KOPT-K1 (cell line): Measurements from ENCODE around the gene CD3D.

Experiments
- H3K27ac ChIP-seq: fragments of 200-600 bp; sonication (generic); 2 replicates; pipeline ENCODE4 v1.5.1; 2016; ENCODE audit warnings: antibody characterized with exemption, mild to moderate bottlenecking, low read depth, low read length; ENCODE audit not compliant: poor library complexity, severe bottlenecking
- H3K36me3 ChIP-seq: fragments of 200-600 bp; sonication (generic); 2 replicates; pipeline ENCODE4 v1.5.1; 2017; ENCODE audit warnings: antibody characterized with exemption, mild to moderate bottlenecking, low read length, moderate library complexity; ENCODE audit not compliant: insufficient read depth
- H3K9me3 ChIP-seq: fragments of 200-600 bp; sonication (generic); 2 replicates; pipeline ENCODE4 v1.5.1; 2017; ENCODE audit warnings: antibody characterized with exemption, low read length, mild to moderate bottlenecking; ENCODE audit not compliant: insufficient read depth, poor library complexity, severe bottlenecking

The CD3D gene

GRCh38 chr11:118349475-118349874, 7.0 kb upstream of the CD3D start:
- Histone ChIP-seq H3K27ac (no peak overlapping the region), H3K36me3 (peaks cover 92% of the 10 kb centered on the region), H3K9me3 (no peaks in the 10 kb centered on the region)

- H3K36me3 ChIP-seq = peaks cover 66% of the 10 kb centered on the region
- peak within 1 kb of the TSS; percentile 99 for H3K27ac ChIP-seq
- H3K9me3 ChIP-seq = no peaks in the 10 kb centered on the region
Measured at GRCh38 chr11:118343981-118344515, 1.5 kb upstream of the CD3D start, which contains the start of gene CD3G. Gene CD3G, plus strand, starts transcription at chr11:118344344. Its CDS starts 80 bp downstream, at chr11:118344424.

- Histone ChIP-seq H3K9me3 (no peaks in the 10 kb centered on the region), H3K27ac (peak overlapping the region; percentile 99)
Measured at GRCh38 chr11:118343248-118343647, 743 bp upstream of the CD3D start.

DNA sequence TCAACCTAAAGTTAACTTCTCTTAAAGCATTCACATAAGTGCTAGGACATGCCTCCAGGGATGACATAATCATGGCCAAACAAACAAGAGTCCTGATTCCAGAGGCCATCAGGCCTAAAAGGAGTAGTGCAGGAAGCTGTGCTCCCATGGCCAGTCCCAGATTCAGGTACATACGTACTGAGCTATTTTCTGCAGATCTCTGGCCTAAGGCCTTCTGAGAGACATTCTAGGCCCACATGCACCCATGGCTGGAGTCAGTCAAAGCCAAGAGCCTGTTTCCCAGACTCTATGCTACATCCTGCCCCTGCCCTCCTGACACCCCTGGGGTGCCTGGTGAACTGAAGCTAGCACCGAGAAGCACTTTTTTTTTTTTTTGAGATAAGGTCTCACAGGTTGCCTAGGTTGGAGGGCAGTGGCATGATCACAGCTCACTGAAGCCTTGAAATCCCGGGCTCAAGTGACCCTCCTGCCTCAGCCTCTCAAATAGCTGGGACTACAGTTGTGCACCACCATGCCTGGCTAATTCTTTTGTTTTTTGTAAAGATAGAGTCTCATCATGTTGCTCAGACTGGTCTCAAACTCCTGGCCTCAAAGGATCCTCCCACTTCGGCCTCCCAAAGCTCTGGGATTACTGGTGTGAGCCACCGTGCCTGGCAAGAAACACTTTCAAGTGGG, 553 bp downstream of the CD3D start:
- Histone ChIP-seq H3K9me3 (no peaks in the 10 kb centered on the region), H3K27ac (peak overlapping the region; percentile 99), H3K36me3 (peaks cover 65% of the 10 kb centered on the region)

More at GRCh38 chr11:118343248-118343647, 743 bp upstream of the CD3D start:
- peaks cover 66% of the 10 kb centered on the region for H3K36me3 ChIP-seq

DNA sequence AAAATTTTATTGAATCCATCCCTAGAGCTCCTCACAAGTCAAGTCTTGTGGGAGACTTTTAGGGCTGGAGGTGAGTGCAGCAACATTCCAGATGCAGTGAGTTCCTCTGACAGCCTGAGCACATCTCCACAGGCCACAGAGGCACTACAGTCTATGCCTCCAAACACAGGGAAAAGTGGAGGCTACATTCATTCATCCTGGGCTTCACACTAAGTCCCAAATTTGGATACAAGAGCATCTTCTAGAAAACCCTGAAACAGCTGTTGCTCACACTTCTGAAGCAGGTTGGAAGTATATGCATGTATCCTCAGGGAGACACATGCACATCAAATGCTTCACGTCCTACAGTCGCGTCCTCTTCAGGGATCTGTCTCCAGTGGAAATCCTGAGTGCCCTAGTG, 1.2 kb downstream of the CD3D start:
- Histone ChIP-seq H3K36me3 (peaks cover 64% of the 10 kb centered on the region), H3K9me3 (no peaks in the 10 kb centered on the region), H3K27ac (peak overlapping the region; percentile 99)

GRCh38 chr11:118340449-118340848, 2.1 kb downstream of the CD3D start:
- H3K36me3 ChIP-seq = peaks cover 56% of the 10 kb centered on the region
- H3K9me3 ChIP-seq = no peaks in the 10 kb centered on the region
- peak overlapping the region; percentile 99 for H3K27ac ChIP-seq

GRCh38 chr11:118339281-118339961, 3.1 kb downstream of the CD3D start:
- peak overlapping the region; percentile 99 for H3K27ac ChIP-seq
- H3K36me3 ChIP-seq = peaks cover 55% of the 10 kb centered on the region
- no peaks in the 10 kb centered on the region for H3K9me3 ChIP-seq

- H3K27ac ChIP-seq = peak overlapping the region; percentile 99
Measured at GRCh38 chr11:118338637-118339061, 3.9 kb downstream of the CD3D start.

DNA sequence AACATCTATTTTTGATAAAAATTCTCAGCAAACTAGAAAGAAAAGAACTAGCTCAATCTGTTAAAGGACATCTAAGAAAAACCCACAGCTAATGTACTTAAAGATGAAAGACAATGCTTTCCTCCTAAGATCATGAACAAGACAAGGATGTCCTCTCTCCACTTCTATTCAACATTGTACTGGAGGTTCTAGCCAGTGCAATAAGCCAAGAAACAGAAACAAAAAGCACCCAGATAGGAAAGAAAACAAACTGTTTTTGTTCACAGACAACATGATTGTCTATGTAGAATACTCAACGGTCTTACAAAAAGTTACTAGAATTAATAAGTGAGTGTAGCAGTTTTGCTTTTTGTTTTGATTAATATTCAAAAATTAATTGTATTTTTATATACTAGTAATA, 7.8 kb downstream of the CD3D start:
- peaks cover 33% of the 10 kb centered on the region for H3K36me3 ChIP-seq
- peak overlapping the region; percentile 72 for H3K27ac ChIP-seq
- H3K9me3 ChIP-seq = no peaks in the 10 kb centered on the region

More at GRCh38 chr11:118338637-118339061, 3.9 kb downstream of the CD3D start:
- H3K36me3 ChIP-seq = peaks cover 55% of the 10 kb centered on the region
- no peaks in the 10 kb centered on the region for H3K9me3 ChIP-seq

- Histone ChIP-seq H3K9me3 (no peaks in the 10 kb centered on the region), H3K36me3 (no peaks in the 10 kb centered on the region; the same call in 1 of the 2 replicates), H3K27ac (no peak overlapping the region)
Measured at GRCh38 chr11:118328745-118329144, 13.8 kb downstream of the CD3D start.

- peaks cover 13% of the 10 kb centered on the region; the same call in 1 of the 2 replicates for H3K36me3 ChIP-seq
- H3K9me3 ChIP-seq = no peaks in the 10 kb centered on the region
- no peak overlapping the region for H3K27ac ChIP-seq
Measured at GRCh38 chr11:118325283-118325682, 17.2 kb downstream of the CD3D start.

DNA sequence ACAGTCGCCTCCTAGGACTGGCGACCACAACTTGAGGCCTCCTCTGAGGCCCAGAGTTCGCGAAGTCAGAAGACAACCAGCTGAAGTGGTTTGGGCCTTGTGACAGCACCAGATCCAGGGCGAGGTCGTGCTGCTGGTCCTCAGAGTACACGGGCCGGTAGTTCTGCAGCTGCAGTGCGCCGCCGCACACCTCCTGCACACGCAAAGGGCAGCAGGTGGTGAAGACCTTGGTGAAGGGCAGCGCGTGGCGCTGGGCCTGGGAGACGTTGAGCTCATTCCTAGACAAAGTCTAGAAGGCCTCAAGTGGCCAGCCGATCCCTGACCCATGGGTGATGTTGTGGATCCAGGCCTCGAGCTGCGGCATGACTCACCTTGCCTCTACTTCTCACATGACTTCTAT, 19.8 kb downstream of the CD3D start:
- peak overlapping the region; percentile 13 for H3K27ac ChIP-seq
- H3K9me3 ChIP-seq = no peaks in the 10 kb centered on the region
- peaks cover 13% of the 10 kb centered on the region; the same call in 1 of the 2 replicates for H3K36me3 ChIP-seq

GRCh38 chr11:118321386-118322082, 21.0 kb downstream of the CD3D start:
- Histone ChIP-seq H3K36me3 (peaks cover 17% of the 10 kb centered on the region; the same call in 1 of the 2 replicates), H3K9me3 (no peaks in the 10 kb centered on the region), H3K27ac (peak overlapping the region; percentile 43)

GRCh38 chr11:118320515-118320914, 22.0 kb downstream of the CD3D start:
- peak overlapping the region; percentile 98 for H3K27ac ChIP-seq
- no peaks in the 10 kb centered on the region for H3K9me3 ChIP-seq
- peaks cover 22% of the 10 kb centered on the region for H3K36me3 ChIP-seq

GRCh38 chr11:118319337-118319707, 23.2 kb downstream of the CD3D start:
- no peaks in the 10 kb centered on the region for H3K9me3 ChIP-seq
- peaks cover 33% of the 10 kb centered on the region for H3K36me3 ChIP-seq
- H3K27ac ChIP-seq = peak overlapping the region; percentile 98
